ENCODE measurements around the gene SERPINA3.

DNA sequence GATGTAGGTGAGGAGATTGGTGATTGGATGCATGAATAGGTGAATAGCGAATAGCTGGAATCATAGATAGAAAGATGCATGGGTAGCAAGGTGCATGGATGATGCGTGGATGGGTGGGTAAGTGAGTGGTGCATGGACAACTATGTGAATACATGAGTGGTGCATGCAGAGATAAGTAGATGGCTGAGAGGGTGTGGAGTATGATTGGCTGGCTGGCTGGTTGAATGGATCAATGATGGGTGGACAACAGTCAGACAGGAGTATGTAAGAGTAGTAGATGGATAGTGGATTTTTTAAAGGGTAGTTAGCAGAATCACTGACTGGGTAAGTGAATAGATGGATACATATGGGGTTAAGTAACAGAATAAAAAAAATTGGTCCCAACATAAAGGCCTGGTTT is 33.9 kb downstream of the SERPINA3 start:
- no peak for TF ChIP-seq EZH2 (IDR thresholded peaks at IDR 0.05; ENCODE audit: insufficient read depth, low read length)
- TF ChIP-seq, protein P1, sequence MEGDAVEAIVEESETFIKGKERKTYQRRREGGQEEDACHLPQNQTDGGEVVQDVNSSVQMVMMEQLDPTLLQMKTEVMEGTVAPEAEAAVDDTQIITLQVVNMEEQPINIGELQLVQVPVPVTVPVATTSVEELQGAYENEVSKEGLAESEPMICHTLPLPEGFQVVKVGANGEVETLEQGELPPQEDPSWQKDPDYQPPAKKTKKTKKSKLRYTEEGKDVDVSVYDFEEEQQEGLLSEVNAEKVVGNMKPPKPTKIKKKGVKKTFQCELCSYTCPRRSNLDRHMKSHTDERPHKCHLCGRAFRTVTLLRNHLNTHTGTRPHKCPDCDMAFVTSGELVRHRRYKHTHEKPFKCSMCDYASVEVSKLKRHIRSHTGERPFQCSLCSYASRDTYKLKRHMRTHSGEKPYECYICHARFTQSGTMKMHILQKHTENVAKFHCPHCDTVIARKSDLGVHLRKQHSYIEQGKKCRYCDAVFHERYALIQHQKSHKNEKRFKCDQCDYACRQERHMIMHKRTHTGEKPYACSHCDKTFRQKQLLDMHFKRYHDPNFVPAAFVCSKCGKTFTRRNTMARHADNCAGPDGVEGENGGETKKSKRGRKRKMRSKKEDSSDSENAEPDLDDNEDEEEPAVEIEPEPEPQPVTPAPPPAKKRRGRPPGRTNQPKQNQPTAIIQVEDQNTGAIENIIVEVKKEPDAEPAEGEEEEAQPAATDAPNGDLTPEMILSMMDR (IDR thresholded peaks at IDR 0.05; ENCODE audit: insufficient read depth, low read depth, low read length): no peak
